H7 (cell line): ENCODE data around the gene SLC9A9. TPM values are rescaled to one million over a fixed set of nuclear protein-coding genes. Genes with fewer than 3 reads are reported as not detected.

Source experiments
- DNase-seq: peaks from one replicate; pipeline ENCODE4 v3.0.0; 2012
- H3K27me3 ChIP-seq: 2 replicates; pipeline ENCODE4 v1.6.0; 2011; ENCODE audit warnings: mild to moderate bottlenecking, low read length; ENCODE audit not compliant: control insufficient read depth, insufficient read depth
- H3K36me3 ChIP-seq: replicated peaks from 2 replicates; pipeline ENCODE4 v1.5.1; 2011; ENCODE audit warnings: low read length; ENCODE audit not compliant: control insufficient read depth, insufficient read depth
- H3K4me3 ChIP-seq: 2 replicates; pipeline ENCODE4 v1.5.1; 2011; ENCODE audit warnings: low read depth, mild to moderate bottlenecking, control low read depth, low read length, moderate library complexity; ENCODE audit not compliant: insufficient read depth
- total RNA-seq: library from RNA; depleted of rRNA; stranded (reverse); fragments of >200 nt; shearing (Covaris generic); gene quantifications from 2 replicates; pipeline ENCODE4 v1.2.3, GENCODE V29; 2014

SLC9A9 gene
- total RNA-seq, 1 experiment from 2014 or later, result 4.1 TPM

DNA sequence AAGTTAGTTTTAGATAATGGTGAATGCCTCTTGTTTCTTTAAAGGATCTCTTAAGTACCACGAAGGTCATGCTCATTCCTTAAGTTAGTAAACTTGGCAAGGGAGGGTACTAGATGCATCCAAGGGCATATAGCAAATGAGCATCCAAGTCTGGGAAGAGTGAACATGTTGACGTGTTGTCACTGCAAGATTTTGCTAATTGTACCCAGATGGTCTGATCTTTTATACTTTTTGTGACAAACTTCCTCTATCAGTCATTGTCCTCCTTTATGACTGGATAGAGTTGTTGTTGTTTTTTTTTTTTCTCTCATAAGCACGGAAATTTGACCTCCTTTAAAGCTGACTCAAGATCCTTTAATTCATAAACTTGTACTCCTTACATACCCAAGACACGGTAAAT, 607.4 kb downstream of the SLC9A9 start:
- no peak for DNase-seq
- Histone ChIP-seq H3K4me3 (no peak overlapping the region), H3K36me3 (no peaks in the 10 kb centered on the region), H3K27me3 (no peaks in the 10 kb centered on the region; the same call in 1 of the 2 replicates)

DNA sequence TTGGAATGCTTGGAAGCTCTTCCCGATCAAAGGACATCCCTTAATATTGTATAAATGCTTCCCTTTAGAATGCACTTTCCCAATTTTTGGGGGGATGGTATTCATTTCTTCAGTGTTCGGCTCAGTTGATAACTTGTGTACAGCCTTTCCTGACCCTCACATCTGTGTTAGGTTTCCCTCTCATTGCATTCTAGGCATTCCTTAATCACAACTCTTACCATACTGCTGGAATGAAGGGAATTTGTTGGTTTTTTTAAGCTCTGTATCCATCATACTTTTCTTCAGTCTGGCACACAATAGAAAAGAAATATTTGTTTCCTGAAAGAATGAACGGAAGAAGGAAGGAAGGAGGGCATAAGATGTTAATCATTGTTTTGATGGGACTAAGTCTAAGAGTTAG, 609.2 kb downstream of the SLC9A9 start:
- no peak for DNase-seq
- Histone ChIP-seq H3K27me3 (no peaks in the 10 kb centered on the region), H3K4me3 (no peak overlapping the region), H3K36me3 (no peaks in the 10 kb centered on the region)

DNA sequence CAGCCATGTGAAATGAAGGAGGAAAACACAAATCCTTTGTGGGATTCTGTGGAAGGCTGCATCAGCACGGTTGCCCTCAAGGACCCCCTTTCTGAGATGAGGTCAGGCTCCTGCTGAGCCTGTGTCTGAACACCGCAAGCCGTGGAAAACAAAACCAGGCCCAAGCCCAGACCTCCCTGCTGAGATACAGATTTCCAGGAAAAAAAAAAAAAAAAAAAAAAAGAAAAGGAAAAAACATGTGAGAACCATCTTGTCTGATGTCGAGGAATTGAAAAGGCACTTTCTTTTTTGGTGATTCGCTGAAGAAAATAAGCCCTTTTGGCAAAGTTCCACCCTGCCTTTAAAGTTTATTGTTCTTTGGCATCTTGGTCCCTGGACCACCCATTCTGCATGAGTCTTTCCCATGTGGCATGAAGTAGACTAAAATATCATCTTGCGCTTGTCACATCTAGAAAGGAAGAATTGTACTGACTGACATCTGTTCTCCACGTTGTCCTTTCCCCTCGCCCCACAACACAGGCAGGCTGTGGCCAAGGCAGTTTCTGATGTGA, 611.1 kb downstream of the SLC9A9 start:
- Histone ChIP-seq H3K4me3 (no peak overlapping the region), H3K36me3 (no peaks in the 10 kb centered on the region), H3K27me3 (no peaks in the 10 kb centered on the region)
- no peak for DNase-seq

DNA sequence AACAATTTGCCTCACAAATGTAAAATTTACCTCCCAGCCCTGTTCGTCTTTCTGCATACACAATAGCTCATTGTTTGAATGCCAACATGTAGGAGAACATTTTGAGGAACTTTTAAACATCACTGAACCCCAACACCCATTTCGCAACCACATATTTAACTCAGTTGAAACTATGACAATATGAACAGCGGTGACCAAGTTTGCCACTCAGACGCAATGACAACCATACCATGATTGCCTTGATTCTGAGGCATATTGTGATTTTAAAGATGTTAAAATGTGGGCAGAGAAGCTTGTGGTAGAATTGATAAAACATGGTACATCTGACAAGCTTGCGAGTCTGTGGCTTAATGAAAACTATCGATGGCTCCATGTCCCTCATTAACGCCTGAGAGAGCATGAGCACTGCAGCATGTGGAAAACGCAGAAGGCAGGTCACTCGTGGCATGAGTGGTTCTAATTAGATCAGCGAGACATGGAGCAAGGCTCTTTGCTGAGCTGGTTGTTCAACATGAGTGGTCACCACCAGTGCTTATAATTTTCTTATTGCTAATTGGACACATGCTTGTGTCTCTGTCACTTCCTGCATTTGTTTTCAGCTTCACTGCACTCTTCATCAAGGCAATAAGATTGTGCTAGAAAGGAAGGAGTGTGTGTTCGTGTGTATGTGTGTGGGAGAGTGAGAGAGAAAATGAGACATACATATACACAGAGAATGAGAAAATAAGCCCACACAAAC, 611.9 kb downstream of the SLC9A9 start:
- Histone ChIP-seq H3K36me3 (no peaks in the 10 kb centered on the region), H3K27me3 (no peaks in the 10 kb centered on the region), H3K4me3 (no peak overlapping the region)
- DNase-seq, result no peak

DNA sequence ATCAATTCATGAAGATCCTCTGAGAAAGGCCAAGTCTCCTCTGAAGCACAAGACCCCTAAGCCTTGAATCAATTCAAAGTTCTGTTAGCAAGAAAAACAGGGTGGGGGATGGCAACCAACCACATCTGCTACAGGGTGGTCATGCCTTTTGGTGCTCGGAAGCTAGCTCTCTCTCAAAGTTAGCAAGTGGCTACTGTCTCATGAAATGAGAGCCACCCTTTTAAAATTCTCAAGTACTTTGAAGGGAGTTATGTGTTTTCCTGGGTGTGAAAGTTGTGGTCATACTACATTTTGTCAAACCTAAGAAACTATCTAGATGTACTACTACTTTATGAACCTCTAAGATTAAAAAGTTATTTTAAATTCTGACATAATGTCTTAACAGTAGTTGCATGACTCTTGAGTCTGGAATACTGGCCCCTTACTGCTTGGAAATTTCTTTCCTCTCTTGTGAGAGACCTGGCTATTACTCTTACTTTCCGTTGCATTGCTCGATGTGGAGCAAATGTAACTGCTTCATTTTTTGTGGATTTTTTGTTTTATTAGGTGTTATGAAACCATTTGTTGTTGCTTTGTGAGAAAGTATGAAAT, 612.6 kb downstream of the SLC9A9 start:
- H3K27me3 ChIP-seq, result no peaks in the 10 kb centered on the region
- H3K36me3 ChIP-seq, result no peaks in the 10 kb centered on the region
- H3K4me3 ChIP-seq, result no peak overlapping the region
- no peak for DNase-seq

DNA sequence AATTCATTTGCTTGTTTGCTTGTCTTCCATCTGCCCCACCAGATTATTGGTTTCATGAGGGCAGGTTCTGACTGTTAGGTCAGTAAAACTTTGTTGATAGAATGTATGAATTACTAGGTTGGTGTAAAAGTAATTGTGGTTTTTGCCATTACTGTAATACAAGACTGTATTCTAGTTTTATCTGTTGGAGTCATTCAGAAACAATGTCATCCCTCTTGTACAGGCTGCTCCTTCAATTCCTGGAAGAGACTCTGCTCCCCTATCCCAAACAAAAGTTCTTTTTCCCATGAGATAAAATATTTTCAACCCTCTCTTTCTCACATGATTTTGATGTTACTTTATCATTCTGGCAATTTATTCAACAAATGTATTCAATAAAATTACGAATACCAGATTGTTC, 613.7 kb downstream of the SLC9A9 start:
- H3K27me3 ChIP-seq, result no peaks in the 10 kb centered on the region
- no peak overlapping the region for H3K4me3 ChIP-seq
- no peak for DNase-seq

DNA sequence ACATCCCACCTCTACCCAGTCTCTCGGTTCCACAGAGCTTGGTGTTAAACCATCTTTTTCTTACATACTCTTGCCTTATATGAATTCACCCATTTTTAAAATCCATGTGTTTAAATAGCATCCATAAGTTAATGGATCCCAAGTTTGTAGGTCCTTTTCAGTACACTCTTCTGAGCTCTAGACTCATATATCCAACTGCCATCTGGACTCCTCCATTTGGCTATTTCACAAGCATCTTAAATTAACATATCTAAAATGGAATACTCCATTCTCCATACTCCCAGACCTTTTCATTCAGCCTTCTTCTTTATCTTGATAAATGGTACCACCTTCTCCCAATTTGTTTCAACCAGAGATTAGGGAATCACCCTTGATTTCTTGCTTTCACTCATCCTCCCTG, 615.3 kb downstream of the SLC9A9 start:
- Histone ChIP-seq H3K36me3 (no peaks in the 10 kb centered on the region), H3K4me3 (no peak overlapping the region), H3K27me3 (no peaks in the 10 kb centered on the region)
- no peak for DNase-seq

More for the DNA sequence above, 613.7 kb downstream of the SLC9A9 start:
- H3K36me3 ChIP-seq, result no peaks in the 10 kb centered on the region

DNA sequence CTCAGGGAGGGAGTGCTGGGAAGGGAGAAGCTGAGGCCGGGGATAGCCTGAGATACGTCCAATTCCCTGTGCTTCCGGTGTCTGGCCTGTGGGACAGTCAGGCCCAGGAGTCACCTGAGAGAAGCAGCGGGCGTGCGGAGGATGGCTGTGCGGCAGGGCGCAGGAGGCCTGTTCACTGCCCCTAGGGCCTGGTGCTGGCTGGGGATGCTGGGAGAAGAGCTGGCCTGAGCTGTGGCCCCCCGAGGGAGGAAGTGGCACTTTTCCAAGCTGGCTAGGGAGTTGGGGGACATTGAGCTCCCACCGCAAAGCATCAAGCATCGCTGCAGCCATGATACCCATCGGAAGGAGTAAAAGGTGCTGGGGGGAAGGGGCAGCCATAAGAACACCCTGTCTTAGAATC, 619.9 kb downstream of the SLC9A9 start:
- Histone ChIP-seq H3K4me3 (no peak overlapping the region), H3K27me3 (no peaks in the 10 kb centered on the region), H3K36me3 (no peaks in the 10 kb centered on the region)
- no peak for DNase-seq

DNA sequence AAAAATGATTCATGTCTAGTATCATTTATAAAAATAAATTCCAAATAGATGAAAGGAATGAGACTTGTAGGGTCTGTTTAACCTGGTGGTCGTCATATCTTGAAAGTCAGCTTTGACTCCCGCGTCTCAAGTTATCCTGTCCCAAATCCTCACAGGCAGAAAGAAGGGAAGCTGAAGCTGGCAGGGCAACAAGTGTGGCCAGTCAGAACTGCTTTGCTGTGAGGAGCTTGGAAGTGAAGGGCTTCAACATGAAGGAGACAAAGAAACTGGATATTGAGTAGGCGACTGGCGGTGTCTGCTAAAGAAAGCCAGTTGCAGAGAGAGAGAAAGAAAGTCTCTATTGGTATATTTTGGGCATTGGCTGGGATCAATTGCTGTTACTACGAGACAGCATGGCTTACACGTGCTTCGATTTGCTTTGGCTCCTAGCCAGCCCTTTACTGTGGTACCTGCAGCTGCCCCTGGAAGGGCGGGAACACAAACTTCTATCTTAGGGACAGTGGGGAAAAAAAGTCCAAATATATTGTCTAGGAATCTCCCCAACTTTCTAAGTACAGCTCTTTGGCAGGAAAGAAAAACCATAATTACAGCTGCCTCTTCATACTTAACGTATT, 621.5 kb downstream of the SLC9A9 start:
- no peaks in the 10 kb centered on the region for H3K36me3 ChIP-seq
- DNase-seq, result no peak
- H3K4me3 ChIP-seq, result no peak overlapping the region
- no peaks in the 10 kb centered on the region for H3K27me3 ChIP-seq

DNA sequence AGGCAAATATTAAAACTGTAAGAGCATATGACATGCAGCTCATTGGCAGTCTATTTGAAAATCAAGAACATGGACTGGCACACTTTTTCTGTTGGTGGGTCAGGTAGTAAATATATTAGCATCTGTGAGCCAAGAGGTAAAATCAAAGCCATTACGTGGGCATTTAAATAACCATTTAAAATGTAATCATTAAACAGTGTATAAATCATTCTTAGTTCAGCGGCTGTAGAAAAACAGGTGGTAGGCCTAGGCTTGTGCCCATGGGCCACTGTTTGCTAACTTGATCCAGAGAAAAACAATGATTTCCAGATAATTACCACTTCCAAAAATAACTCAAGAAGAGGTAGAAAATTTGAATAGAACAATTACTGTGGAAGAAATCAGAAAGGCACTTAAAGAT, 623.6 kb downstream of the SLC9A9 start:
- Histone ChIP-seq H3K36me3 (no peaks in the 10 kb centered on the region), H3K27me3 (no peaks in the 10 kb centered on the region), H3K4me3 (no peak overlapping the region)
- no peak for DNase-seq

DNA sequence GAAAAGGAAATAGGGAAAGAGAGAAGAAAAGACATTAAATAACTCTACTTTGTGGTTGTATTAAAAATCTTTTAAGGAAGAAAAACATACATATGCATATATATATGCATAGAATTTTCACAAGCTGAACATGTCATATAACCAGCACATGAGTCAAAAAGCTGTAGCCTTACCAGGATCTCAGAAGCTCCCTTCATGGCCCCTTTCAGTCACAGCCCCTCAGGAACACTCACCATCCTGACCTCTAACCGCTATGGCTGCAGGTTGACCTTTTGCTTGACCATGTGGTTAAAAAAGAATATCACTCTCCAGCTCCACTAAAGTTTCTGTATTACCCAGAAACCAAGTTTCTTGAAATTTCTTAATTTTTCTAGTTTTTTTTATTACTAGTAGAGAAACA, 625.3 kb downstream of the SLC9A9 start:
- no peak for DNase-seq

DNA sequence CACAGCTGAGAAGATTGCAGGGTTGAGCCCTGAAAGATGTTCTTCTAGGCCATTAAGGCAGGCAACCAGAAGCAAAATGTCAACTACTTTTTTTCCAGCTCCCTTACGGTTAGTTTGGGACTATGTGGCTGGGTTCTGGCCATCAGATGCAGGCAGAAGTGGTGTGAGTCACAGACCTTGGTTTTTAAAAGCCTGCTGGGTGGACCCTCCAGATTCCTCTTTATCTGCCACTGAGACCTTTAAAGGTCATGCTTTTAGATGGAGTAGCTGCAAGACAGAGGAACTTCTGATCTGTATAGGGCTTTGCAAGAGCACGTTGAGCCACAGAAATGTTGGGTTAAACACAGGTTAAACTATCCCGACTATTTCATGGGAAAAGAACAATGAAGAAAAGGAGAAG, 625.8 kb downstream of the SLC9A9 start:
- Histone ChIP-seq H3K27me3 (no peaks in the 10 kb centered on the region), H3K4me3 (no peak overlapping the region), H3K36me3 (no peaks in the 10 kb centered on the region)
- DNase-seq, result no peak

More for the DNA sequence above, 625.3 kb downstream of the SLC9A9 start:
- no peak overlapping the region for H3K4me3 ChIP-seq
- H3K27me3 ChIP-seq, result no peaks in the 10 kb centered on the region
- H3K36me3 ChIP-seq, result no peaks in the 10 kb centered on the region

DNA sequence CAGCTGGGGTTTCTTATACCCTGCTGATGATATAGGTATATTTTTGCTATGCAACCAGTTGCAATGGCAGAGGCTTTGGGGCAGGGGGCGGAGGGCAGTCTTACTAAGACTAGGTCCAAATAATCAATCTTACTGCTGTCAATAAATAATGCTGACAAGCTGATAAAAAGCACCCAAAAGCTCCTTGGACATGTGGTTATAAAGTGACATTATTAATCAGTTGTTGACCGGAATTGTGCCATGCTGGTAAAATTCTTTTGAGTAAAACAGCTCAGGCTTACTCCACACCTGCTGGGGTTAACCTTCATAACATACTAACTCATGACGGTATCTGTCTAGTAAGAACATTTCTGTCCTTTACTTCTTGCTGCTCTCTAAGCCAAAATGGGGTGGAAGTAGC, 626.8 kb downstream of the SLC9A9 start:
- Histone ChIP-seq H3K27me3 (no peaks in the 10 kb centered on the region), H3K4me3 (no peak overlapping the region), H3K36me3 (no peaks in the 10 kb centered on the region)
- DNase-seq, result no peak

DNA sequence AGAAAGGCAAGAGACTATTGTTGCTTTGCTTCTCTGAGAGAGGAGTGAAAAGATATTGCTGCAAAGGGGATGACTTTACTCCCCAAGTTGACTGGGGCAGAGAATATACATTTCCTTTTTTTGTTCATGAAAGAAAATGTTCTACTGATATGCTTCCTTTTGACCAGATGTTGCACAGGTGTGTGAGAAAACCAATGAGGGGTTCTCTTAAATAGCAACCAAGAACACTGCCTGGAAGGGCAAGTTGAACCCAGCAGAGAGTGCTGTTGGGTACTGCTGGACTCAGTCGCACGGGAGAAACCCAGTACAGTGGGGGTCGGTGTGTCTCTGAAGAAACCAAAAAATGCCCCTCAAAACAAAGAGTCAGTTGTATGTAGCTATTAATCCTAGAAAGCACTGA, 627.5 kb downstream of the SLC9A9 start:
- Histone ChIP-seq H3K27me3 (no peaks in the 10 kb centered on the region), H3K4me3 (no peak overlapping the region), H3K36me3 (no peaks in the 10 kb centered on the region)
- DNase-seq, result no peak
